ENCODE results near the gene TAF15. TPM values are rescaled to one million over a fixed set of nuclear protein-coding genes. Genes with fewer than 3 reads are reported as not detected.

Gene TAF15
- total and polyA plus RNA-seq, 4 experiments from 2014 or later: 11.2 to 242 (median 131) TPM

DNA sequence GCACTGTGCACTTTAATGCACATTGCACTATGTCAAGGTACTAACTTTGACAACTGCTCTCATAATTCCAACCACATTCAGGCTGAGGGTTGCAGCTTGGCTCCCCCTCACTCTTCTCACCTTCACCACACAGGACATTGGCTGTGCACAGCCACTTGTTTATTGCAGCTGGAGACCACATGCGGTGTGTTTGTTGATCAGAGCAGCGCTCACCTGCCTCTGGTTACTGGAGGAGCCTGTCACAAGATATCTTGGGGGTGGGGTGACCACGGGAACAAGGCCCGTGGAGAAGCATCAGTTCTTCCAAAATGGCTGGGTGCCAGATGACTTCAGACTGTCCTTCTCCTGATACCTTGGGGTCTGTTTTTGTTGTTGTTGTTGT, 81.5 kb downstream of the TAF15 start:
- Histone ChIP-seq H3K27ac (ENCODE audit: low read depth, low read length) (peak overlapping the region; percentile 6), H3K27me3 (ENCODE audit: insufficient read depth, low read length) (no peaks in the 10 kb centered on the region), H3K4me1 (ENCODE audit: insufficient read depth, low read length) (peaks cover 58% of the 10 kb centered on the region), H3K36me3 (ENCODE audit: insufficient read depth, low read length) (no peaks in the 10 kb centered on the region), H3K4me3 (ENCODE audit: low read length in 2 of 2) (no peak overlapping the region), H3K9me3 (ENCODE audit: control insufficient read depth in 1 of 2, low read length in 2 of 2) (no peaks in the 10 kb centered on the region)
- Mint-ChIP-seq H3K36me3 (no peaks in the 10 kb centered on the region), H3K27ac (peak overlapping the region; percentile 80 to 91 (median 87)), H3K27me3 (no peaks in the 10 kb centered on the region), H3K9me3 (no peaks in the 10 kb centered on the region), H3K4me1 (peaks cover 37 to 64% (median 54%) of the 10 kb centered on the region in 4 donors), H3K4me3 (peak overlapping the region in 6 of 8 donors; percentile 14 to 68 (median 52))
- ChIA-PET POLR2A (ENCODE audit: partially characterized antibody) (interaction anchor here (0.6 to 7.8 kb wide), 12 partner anchors 10 to 835 kb away, joined by 3 to 141 read pairs (median 8); partner anchors contain the start of genes CCL5, HEATR9, LYZL6 and RDM1), CTCF (ENCODE audit: partially characterized antibody) (interaction anchor here (0.7 to 2.3 kb wide), 8 partner anchors 10 to 259 kb away, joined by 3 to 11 read pairs (median 4); partner anchors contain the start of genes CCL5 and TAF15)
- peak; percentile 72 to 83 (median 75) for DNase-seq
- intact Hi-C loops (cut with micrococcal nuclease): no loop called here

DNA sequence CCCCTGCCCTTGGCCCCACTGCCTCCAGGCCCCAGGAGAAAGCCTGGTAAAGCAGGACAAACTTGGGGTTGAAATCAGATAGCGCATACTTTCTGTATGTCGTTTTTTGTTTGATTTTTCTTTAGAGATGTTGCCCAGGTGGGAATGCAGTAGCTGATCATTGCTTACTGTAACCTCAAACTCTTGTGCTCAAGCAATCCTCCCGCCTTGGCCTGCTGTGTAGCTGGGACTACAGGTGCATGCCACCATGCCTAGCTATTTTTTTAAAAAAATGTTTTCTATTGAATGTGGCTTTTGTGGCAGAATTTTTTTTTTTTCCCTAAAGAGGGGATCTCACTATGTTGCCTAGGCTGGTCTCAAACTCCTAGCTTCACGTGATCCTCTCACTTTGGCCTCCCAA, 82.0 kb downstream of the TAF15 start:
- peak overlapping the region; percentile 80 to 91 (median 87) for H3K27ac Mint-ChIP-seq
- Histone ChIP-seq H3K27me3 (ENCODE audit: insufficient read depth, low read length) (no peaks in the 10 kb centered on the region), H3K4me1 (ENCODE audit: insufficient read depth, low read length) (peaks cover 63% of the 10 kb centered on the region), H3K4me3 (ENCODE audit: low read length in 2 of 2) (no peak overlapping the region), H3K36me3 (ENCODE audit: insufficient read depth, low read length) (no peaks in the 10 kb centered on the region), H3K27ac (ENCODE audit: low read depth, low read length) (peak overlapping the region; percentile 6), H3K9me3 (ENCODE audit: control insufficient read depth in 1 of 2, low read length in 2 of 2) (no peaks in the 10 kb centered on the region)
- H3K4me3 Mint-ChIP-seq: peak overlapping the region in 4 of 8 donors; percentile 49 to 68 (median 56)
- ChIA-PET CTCF (ENCODE audit: partially characterized antibody) (interaction anchor here (0.7 to 2.3 kb wide), 3 partner anchors 9 to 52 kb away, joined by 3 to 11 read pairs (median 3); no protein-coding TSS in a partner anchor), POLR2A (ENCODE audit: partially characterized antibody) (interaction anchor here (0.6 to 7.8 kb wide), 11 partner anchors 9 to 591 kb away, joined by 3 to 141 read pairs (median 10); partner anchors contain the start of genes CCL5, HEATR9, LYZL6 and RDM1)
- peaks cover 40 to 69% (median 59%) of the 10 kb centered on the region in 4 donors for H3K4me1 Mint-ChIP-seq
- no peaks in the 10 kb centered on the region for H3K36me3 Mint-ChIP-seq
- peak in 2 of 5 donors; percentile 16 to 37 for DNase-seq
- H3K9me3 Mint-ChIP-seq: peaks cover 0 to 3% (median 0%) of the 10 kb centered on the region in 8 donors
- H3K27me3 Mint-ChIP-seq: peaks cover 0 to 2% of the 10 kb centered on the region in 2 donors
- intact Hi-C loops (cut with micrococcal nuclease): no loop called here

DNA sequence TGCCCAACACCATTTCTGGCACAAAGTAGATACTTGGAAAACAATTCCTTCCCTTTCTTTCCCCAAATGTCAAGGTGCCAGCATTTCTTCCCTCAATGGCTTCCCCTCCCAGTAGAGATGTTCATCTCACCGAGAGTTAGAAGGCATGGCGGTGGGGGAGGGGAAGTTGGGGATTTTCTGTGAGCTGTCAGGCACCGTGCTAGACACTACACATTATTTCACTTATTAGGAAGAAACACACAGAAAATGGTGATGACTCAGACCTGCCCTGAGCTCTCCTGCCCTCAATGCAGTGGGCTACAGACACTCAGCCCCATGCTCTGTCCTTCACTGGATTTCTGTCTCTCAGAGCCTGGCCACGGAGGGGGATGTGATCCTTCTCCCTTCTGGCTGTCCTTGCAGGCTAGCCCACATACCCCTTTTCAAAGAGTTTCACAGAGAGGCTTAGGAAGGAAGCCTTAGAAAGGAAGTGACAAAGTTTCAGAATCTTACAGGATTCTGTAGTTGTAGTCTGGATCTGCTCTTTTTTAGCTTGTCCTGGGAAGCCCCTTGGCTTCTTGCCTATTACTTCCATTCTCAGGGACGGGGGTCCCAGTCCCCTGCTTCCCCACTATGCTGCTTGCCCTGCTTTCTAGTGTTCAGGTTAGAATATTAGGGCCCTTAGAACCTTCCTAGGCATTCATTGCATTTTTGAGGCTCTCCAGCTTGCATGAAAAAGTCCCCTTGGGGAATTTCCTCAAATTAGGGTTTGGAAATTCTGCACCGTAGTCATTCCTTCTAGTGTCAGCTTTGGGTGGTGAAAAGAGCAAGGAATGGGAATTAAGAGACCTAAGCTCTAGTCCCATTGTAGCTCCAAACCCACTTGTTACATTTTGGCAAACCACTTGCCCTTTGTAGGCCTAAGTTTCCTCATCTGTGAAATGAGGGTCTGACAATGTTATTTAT, 83.1 kb downstream of the TAF15 start:
- peaks cover 68% of the 10 kb centered on the region for H3K4me1 ChIP-seq (ENCODE audit: insufficient read depth, low read length)
- no peaks in the 10 kb centered on the region for H3K36me3 Mint-ChIP-seq
- no peaks in the 10 kb centered on the region for H3K36me3 ChIP-seq (ENCODE audit: insufficient read depth, low read length)
- peak in 1 of 5 donors; percentile 75 for DNase-seq
- POLR2A ChIA-PET (ENCODE audit: partially characterized antibody): interaction anchor here (1.0 to 7.8 kb wide), 6 partner anchors 8 to 43 kb away, joined by 3 to 141 read pairs (median 29); partner anchors contain the start of genes CCL5 and HEATR9
- H3K9me3 Mint-ChIP-seq: peaks cover 0 to 3% (median 0%) of the 10 kb centered on the region in 8 donors
- H3K27me3 Mint-ChIP-seq: peaks cover 0 to 2% of the 10 kb centered on the region in 2 donors
- H3K27me3 ChIP-seq (ENCODE audit: insufficient read depth, low read length): no peaks in the 10 kb centered on the region
- H3K4me1 Mint-ChIP-seq: peaks cover 40 to 74% (median 62%) of the 10 kb centered on the region in 4 donors
- CTCF ChIA-PET (ENCODE audit: partially characterized antibody): interaction anchor here (0.9 kb wide), 1 partner anchor 21 kb away, joined by 3 read pairs; no protein-coding TSS in a partner anchor
- H3K9me3 ChIP-seq (ENCODE audit: control insufficient read depth in 1 of 2, low read length in 2 of 2): no peaks in the 10 kb centered on the region
- H3K4me3 Mint-ChIP-seq: peak overlapping the region in 5 of 8 donors; percentile 15 to 78 (median 45)
- intact Hi-C loops (cut with micrococcal nuclease): no loop called here
- H3K27ac ChIP-seq (ENCODE audit: low read depth, low read length): no peak overlapping the region
- H3K4me3 ChIP-seq (ENCODE audit: low read length in 2 of 2): no peak overlapping the region
- peak overlapping the region; percentile 78 to 92 (median 90) for H3K27ac Mint-ChIP-seq

DNA sequence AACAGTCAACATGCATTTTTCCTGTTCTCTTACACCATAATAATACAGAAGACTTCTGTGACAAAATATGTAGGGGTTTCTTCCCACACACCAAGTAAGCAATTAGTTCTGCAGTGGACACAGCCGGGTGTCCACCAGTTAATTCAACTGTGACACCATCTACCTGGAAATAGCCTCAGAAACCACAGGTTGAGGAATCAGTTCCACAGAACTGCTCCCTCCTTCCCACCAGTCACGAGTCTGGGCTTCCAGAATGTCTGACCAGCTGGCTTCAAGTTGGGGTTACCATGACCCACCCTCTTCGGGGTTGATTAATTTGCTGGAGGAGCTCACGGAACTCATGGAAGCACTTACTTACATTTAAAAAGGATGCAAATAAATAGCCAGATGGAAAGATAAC, 84.5 kb downstream of the TAF15 start:
- Mint-ChIP-seq H3K4me1 (peaks cover 43 to 82% (median 66%) of the 10 kb centered on the region in 4 donors), H3K27me3 (peaks cover 0 to 2% of the 10 kb centered on the region in 2 donors), H3K27ac (peak overlapping the region in 1 of 7 donors; percentile 81), H3K36me3 (no peaks in the 10 kb centered on the region), H3K4me3 (no peak overlapping the region), H3K9me3 (peaks cover 0 to 3% (median 0%) of the 10 kb centered on the region in 8 donors)
- Histone ChIP-seq H3K27me3 (ENCODE audit: insufficient read depth, low read length) (no peaks in the 10 kb centered on the region), H3K4me3 (ENCODE audit: low read length in 2 of 2) (no peak overlapping the region), H3K27ac (ENCODE audit: low read depth, low read length) (no peak overlapping the region), H3K4me1 (ENCODE audit: insufficient read depth, low read length) (peaks cover 74% of the 10 kb centered on the region), H3K36me3 (ENCODE audit: insufficient read depth, low read length) (no peaks in the 10 kb centered on the region), H3K9me3 (ENCODE audit: control insufficient read depth in 1 of 2, low read length in 2 of 2) (no peaks in the 10 kb centered on the region)
- no peak for DNase-seq
- POLR2A ChIA-PET (ENCODE audit: partially characterized antibody): interaction anchor here (6.2 to 7.0 kb wide), 2 partner anchors 7 to 16 kb away, joined by 62 to 141 read pairs; partner anchors contain the start of gene CCL5
- intact Hi-C loops (cut with micrococcal nuclease): no loop called here
- CTCF ChIA-PET (ENCODE audit: partially characterized antibody): no interaction called here

- H3K4me3 ChIP-seq (ENCODE audit: low read length in 2 of 2): no peak overlapping the region
- Mint-ChIP-seq H3K4me1 (peaks cover 43 to 82% (median 65%) of the 10 kb centered on the region in 4 donors), H3K36me3 (no peaks in the 10 kb centered on the region), H3K27me3 (peaks cover 0 to 2% of the 10 kb centered on the region in 2 donors), H3K27ac (peak overlapping the region in 2 of 7 donors; percentile 8 to 53), H3K4me3 (no peak overlapping the region), H3K9me3 (peaks cover 0 to 3% (median 0%) of the 10 kb centered on the region in 8 donors)
- no peaks in the 10 kb centered on the region for H3K9me3 ChIP-seq (ENCODE audit: control insufficient read depth in 1 of 2, low read length in 2 of 2)
- no peak for DNase-seq
- intact Hi-C loops (cut with micrococcal nuclease): no loop called here
- H3K27ac ChIP-seq (ENCODE audit: low read depth, low read length): no peak overlapping the region
- H3K4me1 ChIP-seq (ENCODE audit: insufficient read depth, low read length): peaks cover 74% of the 10 kb centered on the region
- CTCF ChIA-PET (ENCODE audit: partially characterized antibody): interaction anchor here (0.7 kb wide), 2 partner anchors 13 to 18 kb away, joined by 3 to 4 read pairs; no protein-coding TSS in a partner anchor
- no peaks in the 10 kb centered on the region for H3K36me3 ChIP-seq (ENCODE audit: insufficient read depth, low read length)
- H3K27me3 ChIP-seq (ENCODE audit: insufficient read depth, low read length): no peaks in the 10 kb centered on the region
- POLR2A ChIA-PET (ENCODE audit: partially characterized antibody): interaction anchor here (6.2 to 7.0 kb wide), 2 partner anchors 6 to 17 kb away, joined by 62 to 141 read pairs; partner anchors contain the start of gene CCL5
Observed at GRCh38 chr17:35894206-35894605, 84.9 kb downstream of the TAF15 start.

- H3K27ac ChIP-seq (ENCODE audit: low read depth, low read length): peak overlapping the region; percentile 12
- H3K9me3 ChIP-seq (ENCODE audit: control insufficient read depth in 1 of 2, low read length in 2 of 2): no peaks in the 10 kb centered on the region
- intact Hi-C loops (cut with micrococcal nuclease): no loop called here
- peaks cover 0 to 2% of the 10 kb centered on the region in 2 donors for H3K27me3 Mint-ChIP-seq
- H3K4me3 Mint-ChIP-seq: peak overlapping the region in 7 of 8 donors; percentile 52 to 83 (median 70)
- peaks cover 0 to 3% (median 0%) of the 10 kb centered on the region in 8 donors for H3K9me3 Mint-ChIP-seq
- peak in 4 of 5 donors; percentile 23 to 73 (median 27) for DNase-seq
- H3K36me3 ChIP-seq (ENCODE audit: insufficient read depth, low read length): no peaks in the 10 kb centered on the region
- no peaks in the 10 kb centered on the region for H3K27me3 ChIP-seq (ENCODE audit: insufficient read depth, low read length)
- POLR2A ChIA-PET (ENCODE audit: partially characterized antibody): interaction anchor here (0.5 to 8.0 kb wide), 7 partner anchors 9 to 46 kb away, joined by 3 to 113 read pairs (median 3); partner anchors contain the start of gene CCL5
- H3K27ac Mint-ChIP-seq: peak overlapping the region; percentile 26 to 93 (median 79)
- peaks cover 76% of the 10 kb centered on the region for H3K4me1 ChIP-seq (ENCODE audit: insufficient read depth, low read length)
- H3K4me3 ChIP-seq (ENCODE audit: low read length in 2 of 2): no peak overlapping the region
- H3K36me3 Mint-ChIP-seq: no peaks in the 10 kb centered on the region
- CTCF ChIA-PET (ENCODE audit: partially characterized antibody): interaction anchor here (0.7 to 1.8 kb wide), 6 partner anchors 11 to 176 kb away, joined by 3 to 7 read pairs (median 4); no protein-coding TSS in a partner anchor
- peaks cover 37 to 82% (median 63%) of the 10 kb centered on the region in 4 donors for H3K4me1 Mint-ChIP-seq
Observed at GRCh38 chr17:35895636-35896587, 86.6 kb downstream of the TAF15 start.

Measured in CD4-positive, alpha-beta memory T cell (primary cell).